NCI-H2196 (cell line): Measurements from ENCODE around the gene LDLRAD4.
A peak's percentile ranks its signal among the peaks of the same experiment; 100 is the strongest.

Experiments used
- DNase-seq: peaks from one replicate; lab custom pipeline; 2025; ENCODE audit not compliant: unreplicated experiment; lab: John Stamatoyannopoulos, UW

LDLRAD4 gene

GRCh38 chr18:13500869-13501542 is 282.4 kb downstream of the LDLRAD4 start:
- DNase-seq = peak; percentile 93

DNA sequence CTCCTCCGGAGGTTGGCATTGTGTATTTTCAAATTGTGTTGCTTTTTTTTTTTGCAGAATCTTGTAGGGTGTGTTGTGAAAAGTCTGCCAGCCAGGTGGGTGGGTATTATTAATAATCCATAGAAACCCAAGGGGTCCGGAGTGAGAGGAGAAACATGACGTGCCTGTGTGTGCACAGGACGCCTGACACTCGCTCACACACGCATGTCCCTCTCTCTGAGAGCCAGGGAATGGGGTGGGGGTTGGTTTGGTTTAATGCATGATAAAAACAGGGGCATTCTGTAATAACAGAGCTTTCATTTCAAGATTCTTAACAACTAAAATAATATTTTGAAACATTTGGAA is 283.0 kb downstream of the LDLRAD4 start:
- no peak for DNase-seq

- DNase-seq = no peak
Measured at GRCh38 chr18:13501891-13502290, 283.3 kb downstream of the LDLRAD4 start.

GRCh38 chr18:13502585-13502984 is 284.0 kb downstream of the LDLRAD4 start:
- DNase-seq = peak; percentile 19

GRCh38 chr18:13503836-13504235 is 285.3 kb downstream of the LDLRAD4 start:
- no peak for DNase-seq

- DNase-seq = no peak
Measured at GRCh38 chr18:13505780-13506345, 287.3 kb downstream of the LDLRAD4 start.

- DNase-seq = no peak
Measured at GRCh38 chr18:13510594-13510993, 292.0 kb downstream of the LDLRAD4 start.

GRCh38 chr18:13511961-13512577 is 293.5 kb downstream of the LDLRAD4 start:
- DNase-seq = no peak

DNA sequence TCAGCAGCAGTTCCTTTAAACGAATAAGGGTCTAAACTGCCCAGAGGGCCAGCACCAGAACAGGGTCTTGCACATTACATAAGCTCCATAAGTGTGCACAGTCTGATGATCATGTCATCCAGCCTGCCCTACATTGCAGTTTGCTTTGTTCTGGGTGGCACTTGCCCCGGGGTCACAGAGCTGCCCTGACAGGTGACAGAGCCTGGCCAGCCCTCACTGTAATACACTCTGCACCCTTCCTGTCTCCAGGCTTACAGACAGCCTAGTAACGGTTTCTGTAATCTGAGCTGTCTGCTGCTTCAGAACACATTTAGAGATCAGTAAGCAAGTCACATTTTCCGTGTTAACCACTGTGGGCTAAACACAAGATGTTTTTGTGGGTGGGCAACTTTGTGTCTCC is 294.5 kb downstream of the LDLRAD4 start:
- DNase-seq = peak; percentile 84

DNA sequence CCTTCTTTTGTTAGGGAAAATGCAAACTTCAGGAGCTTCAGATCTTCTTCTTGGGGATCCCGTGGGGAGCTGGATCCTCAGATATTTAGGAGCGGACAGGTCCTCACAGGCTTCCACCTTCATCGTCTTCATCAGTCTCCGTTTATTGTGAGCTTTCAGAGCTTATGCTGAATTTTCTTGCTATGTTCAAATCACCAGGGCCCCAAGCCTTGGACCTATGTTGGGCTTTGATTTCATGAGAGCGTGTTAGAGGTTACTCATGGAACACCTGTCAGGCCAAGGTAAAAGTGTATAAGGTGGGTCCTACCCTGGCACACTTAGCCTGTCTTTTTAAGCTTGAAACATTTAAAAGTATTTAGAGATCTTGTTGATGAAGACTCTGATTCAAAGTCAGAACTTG is 294.9 kb downstream of the LDLRAD4 start:
- DNase-seq = no peak

GRCh38 chr18:13514558-13514957 is 296.0 kb downstream of the LDLRAD4 start:
- DNase-seq = no peak

DNA sequence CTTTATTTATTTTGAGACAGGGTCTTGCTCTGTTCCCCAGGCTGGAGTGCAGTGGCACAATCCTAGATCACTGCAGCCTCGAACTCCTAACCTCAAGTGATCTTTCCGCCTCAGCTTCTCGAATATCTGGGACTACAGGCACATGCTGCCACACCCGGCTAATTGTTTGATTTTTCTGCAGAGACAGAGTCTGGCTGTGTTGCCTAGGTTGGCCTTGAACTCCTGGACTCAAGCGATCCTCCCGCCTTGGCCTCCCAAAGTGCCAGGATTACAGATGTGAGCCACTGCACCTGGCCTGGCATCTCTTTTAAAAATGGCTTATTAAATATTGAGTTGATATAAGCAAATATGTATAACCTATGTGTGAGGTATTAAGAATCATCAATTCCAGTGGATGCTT is 298.3 kb downstream of the LDLRAD4 start:
- DNase-seq = no peak

GRCh38 chr18:13517369-13517768 is 298.8 kb downstream of the LDLRAD4 start:
- no peak for DNase-seq

- no peak for DNase-seq
Measured at GRCh38 chr18:13518382-13518781, 299.8 kb downstream of the LDLRAD4 start.

GRCh38 chr18:13520306-13520705 is 301.7 kb downstream of the LDLRAD4 start:
- DNase-seq = no peak

GRCh38 chr18:13520741-13521140 is 302.2 kb downstream of the LDLRAD4 start:
- DNase-seq = no peak

DNA sequence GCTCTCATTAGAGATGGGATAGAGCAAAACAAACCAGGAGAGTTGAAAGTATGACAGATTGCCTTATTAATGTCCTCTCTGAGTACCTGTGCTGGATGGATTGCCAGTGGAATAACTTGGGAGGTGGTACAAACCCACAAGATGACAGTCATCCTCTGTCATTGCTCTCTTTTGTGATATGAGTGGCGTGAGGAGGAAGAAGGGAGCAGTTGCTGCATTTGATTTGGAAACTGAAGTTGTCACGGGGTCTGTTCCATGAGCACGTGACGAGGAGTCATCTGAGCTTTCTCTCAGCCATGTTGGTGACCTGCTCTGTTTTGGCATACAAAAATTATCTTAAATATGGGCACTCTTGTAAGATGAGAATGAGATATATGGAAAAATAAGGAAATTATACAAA is 302.9 kb downstream of the LDLRAD4 start:
- no peak for DNase-seq

DNA sequence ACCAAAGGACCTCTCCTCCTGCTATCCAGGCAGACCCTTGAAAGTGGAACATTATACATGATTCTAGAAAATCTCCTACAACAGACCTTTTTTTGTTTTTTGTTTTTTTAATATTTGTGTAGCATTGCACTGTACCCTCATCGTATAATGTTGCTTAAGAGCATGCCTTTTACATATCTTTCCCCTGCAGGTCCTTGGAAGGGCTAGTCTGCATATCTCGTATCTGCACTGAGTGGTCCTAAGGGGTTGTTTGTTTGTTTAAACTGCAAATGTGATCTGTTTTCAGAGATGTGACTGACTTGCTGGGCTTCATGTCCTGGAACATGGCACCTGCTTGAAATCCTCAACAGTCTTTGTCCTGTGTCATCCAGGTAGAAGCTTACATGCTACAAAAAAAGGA is 303.7 kb downstream of the LDLRAD4 start:
- DNase-seq = no peak

GRCh38 chr18:13522861-13523660 is 304.5 kb downstream of the LDLRAD4 start:
- no peak for DNase-seq

GRCh38 chr18:13524054-13524453 is 305.5 kb downstream of the LDLRAD4 start:
- DNase-seq = no peak

- no peak for DNase-seq
Measured at GRCh38 chr18:13524811-13525210, 306.3 kb downstream of the LDLRAD4 start.
